Effector memory CD4-positive, alpha-beta T cell (primary cell): Measurements from ENCODE around the gene MDP1.

ENCODE experiments used
- DNase-seq, 3 donors: peaks; one replicate each; pipeline ENCODE4 v3.0.0-alpha.2; 2020
- H3K27ac ChIP-seq: 2 replicates; pipeline ENCODE4 v1.7.0; 2013; ENCODE audit warnings: mild to moderate bottlenecking, low read length, moderate library complexity; ENCODE audit not compliant: insufficient read depth, poor library complexity, severe bottlenecking
- H3K27me3 ChIP-seq: replicated peaks from 2 replicates; pipeline ENCODE4 v1.7.0; 2013; ENCODE audit warnings: mild to moderate bottlenecking, low read length; ENCODE audit not compliant: insufficient read depth, control insufficient read depth, poor library complexity, severe bottlenecking
- H3K36me3 ChIP-seq: 2 replicates; pipeline ENCODE4 v1.7.0; 2013; ENCODE audit warnings: mild to moderate bottlenecking, low read length, moderate library complexity; ENCODE audit not compliant: control insufficient read depth, insufficient read depth
- H3K4me1 ChIP-seq: 2 replicates; pipeline ENCODE4 v1.7.0; 2013; ENCODE audit warnings: low read length, mild to moderate bottlenecking; ENCODE audit not compliant: control insufficient read depth, insufficient read depth, poor library complexity, severe bottlenecking
- H3K4me3 ChIP-seq: 2 replicates; pipeline ENCODE4 v1.7.0; 2013; ENCODE audit warnings: low read length, low read depth, mild to moderate bottlenecking; ENCODE audit not compliant: insufficient read depth, poor library complexity, severe bottlenecking
- H3K9me3 ChIP-seq: 2 replicates; pipeline ENCODE4 v1.7.0; 2013; ENCODE audit warnings: mild to moderate bottlenecking, low read length, moderate library complexity; ENCODE audit not compliant: control insufficient read depth

MDP1 gene

DNA sequence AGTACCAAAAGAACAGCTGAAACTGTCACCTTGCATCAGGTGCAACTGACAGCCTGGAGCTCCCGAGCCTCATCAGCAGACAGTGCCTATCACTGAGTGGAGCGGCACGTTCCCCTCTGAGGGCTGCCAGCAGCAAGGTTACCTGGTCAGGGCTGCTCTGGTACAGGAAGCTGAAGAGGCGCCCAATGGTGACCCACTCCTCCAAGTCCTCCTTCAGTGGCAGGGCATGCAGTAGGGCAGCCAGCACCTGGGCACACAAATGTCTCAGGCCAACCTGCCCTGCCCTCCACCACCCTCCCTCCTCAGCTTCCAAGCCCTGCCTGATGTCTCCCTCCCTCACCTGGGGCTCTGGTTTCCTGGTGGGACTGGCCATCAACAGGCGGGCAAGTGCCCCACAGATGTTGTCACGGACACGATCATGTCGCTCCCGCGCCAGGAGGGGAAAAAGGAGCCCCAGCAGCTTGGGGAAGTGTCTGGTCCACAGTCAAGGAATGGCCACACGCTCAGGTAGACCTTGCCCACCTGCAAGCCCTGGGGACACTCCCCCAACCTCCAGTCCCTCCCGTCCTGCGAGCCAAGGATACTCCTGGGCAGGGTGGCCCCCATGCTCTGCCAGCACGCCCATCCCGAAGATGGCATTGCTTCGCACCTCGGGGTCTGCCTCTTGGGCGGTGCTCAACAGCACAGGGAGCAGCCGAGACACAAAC lies 34.3 kb downstream of the MDP1 start:
- Histone ChIP-seq H3K27ac (no peak overlapping the region), H3K36me3 (peaks cover 95% of the 10 kb centered on the region)

DNA sequence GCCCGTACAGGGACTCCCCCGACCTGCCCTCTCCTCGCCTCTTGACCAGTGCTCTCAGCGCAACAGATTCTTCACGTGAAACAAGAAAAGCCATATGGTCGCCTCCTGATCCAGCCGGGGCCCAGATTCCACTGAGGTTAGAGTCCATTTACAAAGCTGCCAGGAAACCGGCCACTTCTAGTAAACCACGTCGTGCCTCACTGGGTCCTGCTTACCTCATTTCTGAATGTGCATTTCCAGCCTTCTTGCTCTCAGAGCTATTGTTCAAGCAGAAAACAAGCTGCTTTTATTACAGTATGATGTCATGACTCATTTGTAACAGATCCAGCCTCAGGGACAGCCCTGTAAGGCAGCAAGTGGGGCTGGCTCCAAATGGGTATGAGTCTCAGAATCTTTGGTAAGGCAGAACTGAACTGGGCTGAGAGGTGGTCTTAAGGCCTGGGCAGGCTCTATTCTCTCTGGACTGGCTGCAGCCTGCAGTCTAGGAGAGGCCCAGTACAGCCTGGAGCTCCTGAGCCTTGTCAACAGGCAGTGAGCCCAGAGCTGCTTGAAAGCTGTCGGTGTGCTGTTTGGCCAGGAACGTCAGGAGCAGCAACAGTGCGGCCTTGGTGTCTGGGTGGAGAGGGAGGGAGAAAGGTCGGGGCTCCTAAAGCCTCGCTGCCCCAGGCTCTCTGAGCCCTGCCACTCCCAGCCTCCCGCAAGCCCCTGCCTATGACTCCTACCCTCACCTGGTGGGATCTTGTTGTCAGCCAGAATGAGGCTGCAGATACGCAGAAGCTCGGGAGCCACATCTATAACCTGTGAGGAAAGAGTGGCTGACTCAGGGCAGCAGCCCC lies 35.7 kb downstream of the MDP1 start:
- H3K4me1 ChIP-seq = no peaks in the 10 kb centered on the region
- DNase-seq = no peak
- no peaks in the 10 kb centered on the region for H3K9me3 ChIP-seq
- H3K36me3 ChIP-seq = peaks cover 87% of the 10 kb centered on the region
- no peaks in the 10 kb centered on the region for H3K27me3 ChIP-seq
- no peak overlapping the region for H3K27ac ChIP-seq
- no peak overlapping the region for H3K4me3 ChIP-seq

More for the DNA sequence above, 34.3 kb downstream of the MDP1 start:
- no peak for DNase-seq
- Histone ChIP-seq H3K9me3 (no peaks in the 10 kb centered on the region), H3K4me3 (no peak overlapping the region), H3K27me3 (no peaks in the 10 kb centered on the region), H3K4me1 (no peaks in the 10 kb centered on the region)

DNA sequence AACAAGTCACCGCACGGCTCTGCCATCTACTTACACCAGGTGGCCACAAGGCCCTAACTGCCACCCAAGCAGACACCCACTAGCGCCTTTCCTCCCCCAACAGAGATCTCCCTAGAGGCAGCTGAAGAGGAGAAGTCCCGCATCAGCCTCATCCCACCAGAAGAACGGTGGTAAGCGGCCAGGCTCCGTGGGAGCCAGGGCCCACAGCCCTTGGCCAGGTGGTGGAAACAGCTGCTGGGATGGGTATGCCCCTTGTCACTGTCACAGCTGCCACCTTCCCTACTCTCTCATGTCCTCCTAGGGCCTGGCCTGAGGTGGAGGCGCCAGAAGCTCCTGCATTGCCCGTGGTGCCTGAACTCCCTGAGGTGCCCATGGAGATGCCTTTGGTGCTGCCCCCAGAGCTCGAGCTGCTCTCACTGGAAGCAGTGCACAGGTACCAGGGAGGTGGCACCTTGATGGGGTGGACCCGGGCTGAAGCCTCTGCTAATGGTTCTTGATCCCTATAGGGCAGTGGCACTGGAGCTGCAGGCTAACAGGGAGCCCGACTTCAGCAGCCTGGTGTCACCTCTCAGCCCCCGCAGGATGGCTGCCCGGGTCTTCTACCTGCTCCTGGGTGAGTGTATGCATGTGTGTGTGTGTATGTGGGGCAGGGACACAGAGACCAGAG lies 36.4 kb downstream of the MDP1 start:
- peaks cover 81% of the 10 kb centered on the region for H3K36me3 ChIP-seq
- no peaks in the 10 kb centered on the region for H3K9me3 ChIP-seq
- H3K4me1 ChIP-seq = no peaks in the 10 kb centered on the region
- H3K4me3 ChIP-seq = no peak overlapping the region
- no peak for DNase-seq
- H3K27ac ChIP-seq = no peak overlapping the region
- H3K27me3 ChIP-seq = no peaks in the 10 kb centered on the region

DNA sequence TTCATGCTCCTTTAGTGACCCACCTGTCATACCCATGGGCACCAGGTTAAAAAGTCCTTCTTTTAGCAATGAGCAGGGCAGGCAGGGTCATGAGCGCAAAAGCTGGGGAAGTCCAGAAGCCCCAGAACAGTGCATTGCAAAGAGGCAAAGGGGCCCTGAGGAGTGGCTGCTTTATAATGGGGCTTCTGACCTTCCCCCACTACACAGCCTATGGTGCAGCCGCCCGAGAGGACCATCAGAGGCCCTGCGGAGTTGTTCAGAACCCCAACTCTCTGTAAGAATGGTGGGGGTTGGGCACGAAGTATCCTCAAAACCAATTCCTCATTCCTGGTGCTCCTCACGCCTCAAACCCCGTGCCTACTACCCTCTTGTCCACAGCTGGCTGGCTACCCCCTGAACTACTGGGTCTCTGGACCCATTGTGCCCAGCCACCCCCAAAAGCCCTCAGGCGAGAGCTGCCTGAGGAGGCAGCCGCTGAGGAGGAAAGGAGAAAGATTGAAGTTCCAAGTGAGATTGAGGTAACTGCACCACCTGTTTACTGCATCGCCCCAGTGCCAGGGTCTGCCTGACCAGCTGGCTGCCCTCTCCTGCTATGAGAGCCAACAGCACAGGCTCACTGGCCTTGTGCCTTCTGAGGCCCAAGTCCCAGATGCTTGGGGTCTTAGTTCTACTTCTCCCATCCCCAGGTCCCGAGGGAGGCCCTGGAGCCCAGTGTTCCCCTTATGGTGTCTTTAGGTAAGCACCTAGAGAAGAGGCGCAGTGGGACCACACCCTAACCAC lies 37.3 kb downstream of the MDP1 start:
- no peak for DNase-seq
- no peak overlapping the region for H3K4me3 ChIP-seq
- no peaks in the 10 kb centered on the region for H3K4me1 ChIP-seq
- H3K27me3 ChIP-seq = no peaks in the 10 kb centered on the region
- H3K27ac ChIP-seq = no peak overlapping the region
- no peaks in the 10 kb centered on the region for H3K9me3 ChIP-seq
- peaks cover 74% of the 10 kb centered on the region for H3K36me3 ChIP-seq

DNA sequence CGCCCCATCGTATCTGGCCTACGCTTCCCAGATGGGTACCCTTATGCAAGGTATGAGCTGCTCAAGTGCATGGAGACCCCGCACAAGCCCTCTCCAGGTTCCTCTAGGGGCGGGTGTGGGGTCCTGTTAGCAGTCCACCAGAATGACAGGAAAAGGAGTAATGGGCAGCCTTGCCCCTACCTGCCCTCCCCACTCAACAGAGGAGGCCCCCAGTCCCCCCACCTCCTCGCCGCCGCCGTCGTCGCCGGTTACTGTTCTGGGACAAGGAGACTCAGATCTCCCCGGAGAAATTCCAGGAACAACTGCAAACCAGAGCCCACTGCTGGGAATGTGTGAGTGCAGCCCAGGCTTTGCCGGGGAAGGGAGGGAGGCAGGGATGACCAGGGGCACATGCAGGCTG lies 38.0 kb downstream of the MDP1 start:
- H3K9me3 ChIP-seq = no peaks in the 10 kb centered on the region
- H3K27ac ChIP-seq = no peak overlapping the region
- H3K36me3 ChIP-seq = peaks cover 67% of the 10 kb centered on the region

DNA sequence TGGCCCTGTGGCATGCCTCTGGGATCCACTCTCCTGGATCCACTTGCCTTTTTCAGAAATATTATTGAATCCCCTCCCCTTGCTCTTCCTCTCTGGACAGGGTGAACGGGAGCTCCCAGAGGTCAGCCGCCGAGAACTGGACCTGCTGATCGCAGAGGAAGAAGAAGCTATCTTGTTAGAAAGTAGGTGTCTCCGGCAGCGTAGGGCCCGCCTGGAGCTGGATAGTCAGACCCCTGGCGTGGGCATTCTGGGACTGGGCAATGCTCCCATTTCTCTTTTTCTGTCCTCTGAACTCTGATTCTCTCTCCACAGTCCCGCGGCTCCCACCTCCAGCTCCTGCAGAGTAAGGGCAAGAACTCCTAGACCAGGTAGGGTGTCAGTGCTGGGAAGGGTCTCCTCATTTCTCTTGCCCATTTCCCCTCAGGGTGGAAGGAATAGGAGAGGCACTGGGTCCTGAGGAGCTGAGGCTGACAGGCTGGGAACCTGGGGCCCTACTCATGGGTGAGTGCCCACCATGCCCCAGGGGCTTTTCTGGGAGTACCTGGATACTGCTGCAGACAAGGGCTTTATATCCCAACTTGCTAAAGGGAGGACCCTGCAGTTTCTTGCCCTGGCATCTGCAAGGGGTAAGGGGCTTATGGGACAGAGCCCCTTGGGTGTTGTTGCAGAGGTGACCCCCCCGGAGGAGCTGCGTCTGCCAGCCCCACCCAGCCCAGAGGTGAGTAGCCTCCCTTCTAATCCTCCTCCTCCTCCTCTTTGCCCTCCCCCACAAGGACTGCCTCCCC lies 38.6 kb downstream of the MDP1 start:
- H3K27ac ChIP-seq = no peak overlapping the region
- DNase-seq = no peak
- peaks cover 60% of the 10 kb centered on the region for H3K36me3 ChIP-seq
- no peaks in the 10 kb centered on the region for H3K9me3 ChIP-seq
- H3K4me3 ChIP-seq = no peak overlapping the region
- H3K27me3 ChIP-seq = no peaks in the 10 kb centered on the region
- H3K4me1 ChIP-seq = no peaks in the 10 kb centered on the region

More for the DNA sequence above, 38.0 kb downstream of the MDP1 start:
- Histone ChIP-seq H3K4me1 (no peaks in the 10 kb centered on the region), H3K4me3 (no peak overlapping the region), H3K27me3 (no peaks in the 10 kb centered on the region)
- no peak for DNase-seq

DNA sequence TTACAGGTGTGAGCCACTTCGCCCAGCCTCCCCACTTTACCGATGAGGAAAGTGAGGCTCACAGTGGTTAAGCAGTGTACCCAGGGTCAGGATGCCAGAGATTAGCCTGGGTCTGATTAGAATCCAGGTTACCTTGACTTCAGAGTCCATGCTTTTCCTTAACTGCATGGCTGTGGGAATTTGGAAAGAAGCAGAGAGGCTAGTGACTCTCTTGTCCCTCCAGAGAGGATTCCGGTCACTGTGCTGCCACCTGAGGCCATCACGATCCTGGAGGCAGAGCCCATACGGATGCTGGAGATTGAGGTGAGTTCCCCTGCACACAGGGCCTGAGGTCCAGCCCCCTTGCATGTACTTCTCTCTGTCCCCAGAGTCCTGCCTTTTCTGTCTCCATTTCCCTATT lies 39.3 kb downstream of the MDP1 start:
- Histone ChIP-seq H3K36me3 (peaks cover 54% of the 10 kb centered on the region), H3K4me3 (no peak overlapping the region)

DNA sequence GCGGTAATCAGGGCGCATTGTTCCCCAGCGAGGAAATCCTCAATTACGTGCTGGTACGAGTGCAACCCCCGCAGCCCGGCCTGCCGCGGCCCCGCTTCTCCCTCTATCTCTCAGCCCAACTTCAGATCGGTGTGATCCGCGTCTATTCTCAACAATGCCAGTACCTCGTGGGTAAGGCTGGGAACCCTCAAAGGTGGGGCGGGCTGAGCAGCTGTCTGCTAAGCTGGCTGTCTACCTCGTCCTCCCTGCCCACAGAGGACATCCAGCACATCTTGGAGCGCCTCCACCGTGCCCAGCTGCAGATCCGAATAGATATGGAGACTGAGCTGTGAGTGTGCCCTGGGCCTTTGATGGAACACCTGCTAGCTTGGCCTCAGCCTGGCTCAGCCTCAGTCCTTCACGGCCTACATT lies 43.0 kb downstream of the MDP1 start:
- H3K9me3 ChIP-seq = no peaks in the 10 kb centered on the region
- DNase-seq = no peak
- H3K36me3 ChIP-seq = peaks cover 19% of the 10 kb centered on the region
- H3K27me3 ChIP-seq = no peaks in the 10 kb centered on the region
- H3K4me1 ChIP-seq = peaks cover 8% of the 10 kb centered on the region
- no peak overlapping the region for H3K4me3 ChIP-seq
- no peak overlapping the region for H3K27ac ChIP-seq

More for the DNA sequence above, 39.3 kb downstream of the MDP1 start:
- no peaks in the 10 kb centered on the region for H3K9me3 ChIP-seq
- H3K4me1 ChIP-seq = peaks cover 5% of the 10 kb centered on the region
- H3K27me3 ChIP-seq = no peaks in the 10 kb centered on the region
- H3K27ac ChIP-seq = no peak overlapping the region
- DNase-seq = no peak

DNA sequence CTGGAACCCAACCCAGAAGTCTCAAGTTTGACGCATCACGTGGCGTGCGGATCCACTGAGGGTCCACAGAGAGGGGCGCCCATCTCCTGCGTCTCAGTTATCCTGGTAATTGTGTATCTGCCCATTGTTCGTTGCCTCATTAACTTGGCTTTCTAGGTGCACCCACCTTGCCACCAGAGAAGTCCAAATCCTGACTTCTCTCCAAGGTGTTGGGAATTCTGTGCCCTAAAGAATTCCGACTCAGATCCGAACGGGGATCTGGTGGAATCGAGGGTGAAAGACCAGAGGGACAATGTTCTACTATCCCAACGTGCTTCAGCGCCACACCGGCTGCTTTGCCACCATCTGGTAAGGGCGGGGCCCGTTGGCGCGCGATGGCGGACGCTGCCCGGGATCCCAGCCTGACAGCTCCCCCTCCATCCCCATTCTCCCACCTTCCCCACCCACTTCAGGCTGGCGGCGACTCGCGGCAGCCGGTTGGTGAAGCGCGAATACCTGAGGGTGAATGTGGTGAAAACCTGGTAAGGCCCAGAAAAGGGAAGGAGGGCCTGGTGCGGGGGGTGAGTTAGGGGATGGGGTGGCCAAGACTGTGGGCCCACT lies 43.5 kb downstream of the MDP1 start:
- Histone ChIP-seq H3K4me1 (peaks cover 8% of the 10 kb centered on the region), H3K4me3 (no peak overlapping the region), H3K36me3 (peaks cover 14% of the 10 kb centered on the region), H3K27ac (peak overlapping the region; percentile 49), H3K9me3 (no peaks in the 10 kb centered on the region), H3K27me3 (no peaks in the 10 kb centered on the region)
- no peak for DNase-seq
